RCC 7860 (cell line): ENCODE measurements around the gene ROS1.
"Not testable (repeated sequence)": the region's sequence is repeated elsewhere in the genome, so short reads cannot be mapped to it uniquely, and the experiment has no call there.

ENCODE experiments used
- DNase-seq: peaks from one replicate; pipeline ENCODE4 v3.0.0-alpha.2; 2015; ENCODE audit warnings: low spot score
- FAIRE-seq: peaks from 2 replicates; lab custom pipeline; 2012; peaks lifted over from hg19 to GRCh38; lab: Jason Lieb, UNC

Gene ROS1

DNA sequence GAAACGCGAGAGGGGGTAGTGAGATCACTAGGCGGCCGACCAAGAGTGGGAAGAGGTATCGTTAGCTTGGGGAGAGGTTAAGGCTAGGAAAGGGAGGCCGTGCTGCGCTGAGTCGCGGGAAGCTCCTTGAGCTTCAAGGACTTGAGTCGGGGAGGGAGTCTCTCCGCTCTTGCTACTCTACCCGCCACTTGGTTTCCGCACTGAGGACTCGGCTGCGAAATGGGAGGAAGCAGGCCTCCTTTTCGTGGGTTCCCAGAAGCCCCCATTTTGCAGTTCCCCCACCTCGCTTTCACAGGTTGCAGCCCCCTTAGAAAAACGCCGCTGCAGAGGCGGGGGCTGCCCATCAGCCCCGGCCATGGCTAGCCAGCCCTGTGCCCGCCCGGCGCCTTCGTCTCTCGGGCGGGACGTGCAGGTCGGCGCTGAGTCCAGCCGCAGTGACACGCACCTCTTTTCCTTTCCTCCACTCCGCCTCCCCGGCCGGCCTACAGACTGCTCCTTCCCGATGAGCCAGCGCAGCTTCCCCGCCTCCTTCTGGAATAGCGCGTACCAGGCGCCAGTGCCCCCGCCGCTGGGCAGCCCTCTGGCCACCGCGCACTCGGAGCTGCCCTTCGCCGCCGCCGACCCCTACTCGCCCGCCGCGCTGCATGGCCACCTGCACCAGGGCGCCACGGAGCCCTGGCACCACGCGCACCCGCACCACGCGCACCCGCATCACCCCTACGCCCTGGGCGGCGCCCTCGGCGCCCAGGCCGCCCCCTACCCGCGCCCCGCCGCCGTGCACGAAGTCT lies 155.5 kb downstream of the ROS1 start:
- FAIRE-seq (no peak), DNase-seq (no peak)

- no peak for FAIRE-seq
- no peak for DNase-seq
These were observed 156.1 kb downstream of the ROS1 start for GRCh38 chr6:117269638-117270054.

DNA sequence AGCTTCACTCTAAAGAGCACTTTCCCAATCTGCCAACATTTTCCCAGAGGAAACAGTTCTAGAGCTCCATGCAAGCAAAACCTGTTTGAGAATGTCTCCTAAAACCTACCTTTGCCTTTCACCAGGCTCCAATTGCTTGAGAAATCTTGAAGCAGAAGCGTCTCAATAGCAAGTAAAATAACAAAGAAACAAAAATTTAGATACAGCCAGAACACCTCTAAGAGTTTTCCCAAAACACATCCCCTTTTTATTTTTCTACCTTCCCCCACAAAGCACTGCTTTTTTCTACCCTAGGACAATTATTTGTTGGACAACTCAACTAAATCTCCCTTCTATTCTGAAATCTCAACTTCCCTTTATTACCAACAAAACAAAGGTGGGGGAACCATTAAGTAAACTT lies 156.8 kb downstream of the ROS1 start:
- FAIRE-seq (no peak), DNase-seq (no peak)

DNA sequence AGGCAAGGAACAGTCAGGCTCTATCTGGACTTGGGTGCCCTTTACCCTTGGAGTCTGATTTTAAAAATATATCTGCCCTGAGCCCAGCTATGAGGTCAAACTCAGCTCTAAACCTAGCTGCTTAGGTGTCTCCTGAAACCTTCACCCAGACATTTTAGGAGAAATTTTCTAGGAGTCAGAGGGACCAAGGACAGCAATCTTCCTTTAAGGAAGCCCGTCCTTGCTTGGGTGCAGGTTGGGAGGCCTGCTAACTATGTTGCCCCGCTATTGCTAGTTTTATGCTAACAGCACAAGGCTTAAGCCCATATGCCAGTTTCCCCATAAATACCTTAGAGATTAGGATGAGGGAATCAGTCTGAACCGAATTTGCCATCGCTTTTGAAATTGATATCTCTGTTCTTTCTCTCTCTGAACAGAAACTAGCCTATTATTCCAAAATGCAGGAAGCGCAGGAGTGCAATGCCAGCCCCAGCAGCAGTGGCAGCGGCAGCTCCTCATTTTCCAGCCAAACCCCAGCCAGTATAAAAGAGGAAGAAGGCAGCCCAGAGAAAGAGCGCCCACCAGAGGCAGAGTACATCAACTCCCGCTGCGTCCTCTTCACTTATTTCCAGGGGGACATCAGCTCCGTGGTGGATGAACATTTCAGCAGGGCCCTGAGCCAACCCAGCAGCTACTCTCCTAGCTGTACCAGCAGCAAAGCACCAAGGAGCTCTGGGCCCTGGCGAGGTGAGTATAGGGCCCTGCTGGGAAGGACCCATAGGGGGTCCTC lies 157.8 kb downstream of the ROS1 start:
- no peak for FAIRE-seq
- DNase-seq: no peak

GRCh38 chr6:117267054-117267347 lies 158.7 kb downstream of the ROS1 start:
- DNase-seq (no peak), FAIRE-seq (no peak)

- DNase-seq (no peak), FAIRE-seq (no peak)
These were observed 159.3 kb downstream of the ROS1 start for GRCh38 chr6:117266257-117267053.

DNA sequence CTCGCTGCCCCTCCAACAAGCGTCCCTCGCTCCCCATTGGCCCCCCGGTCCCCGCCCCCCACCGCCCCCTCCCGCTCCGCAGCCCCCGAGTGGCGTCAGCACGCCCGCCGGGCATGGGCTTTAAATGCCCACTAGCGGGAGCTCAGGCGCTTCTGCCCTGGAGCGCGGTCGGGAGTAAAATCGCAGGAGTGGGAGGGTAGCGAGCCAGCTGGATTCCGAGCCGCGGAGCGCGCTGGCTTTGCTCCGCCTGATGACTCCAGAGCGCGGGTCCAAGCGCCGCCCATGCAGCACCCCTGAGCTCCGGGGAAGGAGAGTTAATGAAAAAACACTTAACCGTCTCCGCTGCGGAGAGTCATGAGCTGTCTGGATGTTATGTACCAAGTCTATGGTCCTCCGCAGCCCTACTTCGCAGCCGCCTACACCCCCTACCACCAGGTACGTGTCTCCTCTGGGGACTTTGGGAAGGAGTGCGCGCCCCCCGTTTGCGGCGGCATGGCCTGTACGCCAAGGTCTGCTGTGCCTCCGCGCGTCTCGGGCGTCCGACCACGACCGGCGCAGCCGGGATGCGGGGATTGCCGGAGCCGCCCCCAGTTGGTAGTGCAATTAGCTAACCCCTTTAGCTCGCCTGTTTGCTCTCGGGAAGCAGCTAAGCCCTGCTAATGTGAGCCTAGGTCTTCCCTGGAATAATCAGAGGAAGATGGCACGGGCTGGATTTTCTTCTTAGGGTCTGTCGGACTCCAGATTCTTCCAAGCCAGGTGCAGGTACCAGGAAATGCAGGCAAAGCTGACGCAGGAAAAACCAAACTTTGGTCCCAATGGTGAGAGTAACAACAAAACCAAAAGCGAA lies 160.1 kb downstream of the ROS1 start, which contains the start of gene VGLL2:
Gene VGLL2 (plus strand): TSS at position 149 of the 847 bp plus-strand sequence. CDS start 206 bp downstream, at position 355.
- FAIRE-seq: no peak
- no peak for DNase-seq

GRCh38 chr6:117264692-117265409 lies 160.9 kb downstream of the ROS1 start:
- FAIRE-seq (no peak), DNase-seq (no peak)

- DNase-seq (no peak), FAIRE-seq (no peak)
These were observed 161.4 kb downstream of the ROS1 start for GRCh38 chr6:117264369-117264691.

DNA sequence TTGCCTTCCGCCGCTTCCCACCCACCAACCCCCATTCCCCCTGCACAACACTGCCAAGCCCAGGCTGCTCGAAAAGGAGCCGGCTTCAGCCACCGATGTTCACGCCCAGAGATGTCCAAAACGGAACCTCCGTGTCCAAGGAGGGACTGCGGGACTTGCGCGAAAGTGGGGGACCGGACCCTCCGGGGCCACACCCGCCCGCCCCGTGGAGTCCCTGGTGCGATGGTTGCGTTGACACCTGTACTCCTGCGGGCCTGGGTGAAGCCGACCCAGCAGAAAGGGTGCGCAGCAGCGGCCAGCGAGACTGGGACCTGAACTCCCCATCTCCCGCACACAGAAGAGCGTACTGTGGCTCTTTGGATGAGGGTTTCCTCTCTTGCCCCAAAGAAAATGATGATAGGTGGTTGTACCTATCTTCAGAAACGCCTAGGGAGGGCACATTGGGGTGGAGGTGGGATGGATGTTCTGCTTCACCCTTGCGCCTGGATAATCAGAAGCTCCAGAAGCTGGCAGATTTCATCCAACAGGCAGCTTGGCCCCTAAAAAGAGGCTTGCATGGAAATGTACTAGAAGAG lies 162.3 kb downstream of the ROS1 start:
- FAIRE-seq (no peak), DNase-seq (no peak)

DNA sequence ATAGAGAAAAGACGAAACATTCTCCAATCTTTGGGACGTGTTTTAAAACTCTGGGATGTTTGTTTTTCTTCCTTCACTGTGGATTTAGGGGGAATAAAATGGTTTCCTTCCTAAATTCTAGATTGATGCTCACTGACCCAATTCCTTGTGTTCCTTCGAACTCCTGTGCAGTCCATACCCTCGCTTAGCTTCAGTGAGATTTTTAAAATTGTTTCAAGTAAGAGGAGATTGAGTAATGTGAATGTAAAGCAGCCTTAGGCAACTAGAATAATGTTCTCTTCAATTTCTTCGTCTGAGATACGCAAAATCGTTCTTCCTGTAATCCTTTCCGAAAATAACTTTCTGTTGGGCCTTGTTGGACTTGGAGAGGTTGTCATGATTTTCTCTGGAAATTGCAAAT lies 162.9 kb downstream of the ROS1 start:
- DNase-seq (no peak), FAIRE-seq (no peak)

- no peak for DNase-seq
- FAIRE-seq: no peak
These were observed 172.0 kb downstream of the ROS1 start for GRCh38 chr6:117253785-117254184.

- not testable (repeated sequence) for FAIRE-seq, DNase-seq
These were observed 180.8 kb downstream of the ROS1 start for GRCh38 chr6:117244979-117245378.

- DNase-seq, FAIRE-seq: not testable (repeated sequence)
These were observed 181.2 kb downstream of the ROS1 start for GRCh38 chr6:117244571-117244970.
